Measurements from ENCODE around the gene NYAP1. TPM values are rescaled to one million over a fixed set of nuclear protein-coding genes. Genes with fewer than 3 reads are reported as not detected.
A peak's percentile ranks its signal among the peaks of the same experiment; 100 is the strongest.

The NYAP1 gene
- total RNA-seq, 2 experiments from 2014 or later: 0.10 to 0.98 TPM

DNA sequence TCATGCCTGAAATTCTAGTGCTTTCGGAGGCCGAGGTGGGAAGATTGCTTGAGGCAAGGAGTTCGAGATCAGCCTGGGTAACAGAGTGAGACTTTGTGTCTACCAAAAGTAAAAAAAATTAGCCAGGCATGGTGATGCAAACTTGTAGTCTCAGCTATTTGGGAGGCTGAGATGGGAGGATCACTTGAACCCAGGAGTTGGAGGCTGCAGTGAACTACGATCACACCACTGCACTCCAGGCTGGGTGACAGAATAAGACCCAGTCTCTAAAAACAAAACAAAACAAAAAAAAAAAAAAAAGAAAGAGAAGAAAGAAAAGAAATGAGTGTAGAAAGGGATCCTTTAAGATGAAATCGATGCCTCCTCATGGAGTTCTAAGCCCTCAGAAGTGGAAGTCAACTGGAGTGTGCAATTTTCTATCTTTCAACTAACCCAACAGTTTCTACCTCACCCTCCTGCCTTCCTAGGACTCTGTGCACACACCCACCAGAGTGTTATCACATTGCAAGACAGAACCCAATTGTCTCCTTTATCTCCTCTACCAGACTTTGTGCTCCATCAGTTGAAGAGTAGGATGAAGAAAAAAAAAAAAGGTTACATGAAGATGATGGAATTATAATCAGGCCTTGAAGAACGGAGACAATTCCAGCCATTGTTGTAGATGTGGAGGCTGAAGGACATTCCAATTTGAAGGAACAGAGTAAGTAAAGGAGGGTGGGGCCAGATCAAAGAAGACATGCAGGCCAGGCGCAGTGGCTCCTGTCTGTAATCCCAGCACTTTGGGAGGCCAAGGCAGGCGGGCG is 26.9 kb downstream of the NYAP1 start:
- Histone ChIP-seq H3K4me3 (ENCODE audit: low read depth, low read length, poor library complexity, severe bottlenecking) (no peak overlapping the region), H2AFZ (ENCODE audit: low read length) (no peak overlapping the region), H3K9me2 (ENCODE audit: insufficient read depth, low read length) (no peaks in the 10 kb centered on the region), H3K9me3 (ENCODE audit: low read length) (no peaks in the 10 kb centered on the region), H3K4me1 (ENCODE audit: insufficient read depth, low read length, poor library complexity, severe bottlenecking) (peaks cover 18% of the 10 kb centered on the region), H3K36me3 (ENCODE audit: insufficient read depth, low read length) (no peaks in the 10 kb centered on the region), H3K27ac (ENCODE audit: low read depth, low read length, poor library complexity, severe bottlenecking) (no peak overlapping the region), H4K20me1 (ENCODE audit: insufficient read depth, low read length) (no peaks in the 10 kb centered on the region), H3K79me2 (ENCODE audit: insufficient read depth, low read depth, low read length) (no peaks in the 10 kb centered on the region), H3K4me2 (ENCODE audit: low read length) (no peak overlapping the region)
- no peak for DNase-seq (ENCODE audit: low spot score)
- ChIA-PET POLR2A (no interaction called here), CTCF (ENCODE audit: unreplicated experiment) (no interaction called here)
- no TSS peak for BruUV-seq (replicated peaks)
- TF ChIP-seq CTCF (conservative IDR thresholded peaks at IDR 0.05; ENCODE audit: low read length) (no peak), EZH2phosphoT487 (IDR thresholded peaks at IDR 0.05; ENCODE audit: borderline replicate concordance, low read depth, low read length) (no peak)
- intact Hi-C loops (cut with micrococcal nuclease; ENCODE audit: unreplicated experiment): no loop called here

DNA sequence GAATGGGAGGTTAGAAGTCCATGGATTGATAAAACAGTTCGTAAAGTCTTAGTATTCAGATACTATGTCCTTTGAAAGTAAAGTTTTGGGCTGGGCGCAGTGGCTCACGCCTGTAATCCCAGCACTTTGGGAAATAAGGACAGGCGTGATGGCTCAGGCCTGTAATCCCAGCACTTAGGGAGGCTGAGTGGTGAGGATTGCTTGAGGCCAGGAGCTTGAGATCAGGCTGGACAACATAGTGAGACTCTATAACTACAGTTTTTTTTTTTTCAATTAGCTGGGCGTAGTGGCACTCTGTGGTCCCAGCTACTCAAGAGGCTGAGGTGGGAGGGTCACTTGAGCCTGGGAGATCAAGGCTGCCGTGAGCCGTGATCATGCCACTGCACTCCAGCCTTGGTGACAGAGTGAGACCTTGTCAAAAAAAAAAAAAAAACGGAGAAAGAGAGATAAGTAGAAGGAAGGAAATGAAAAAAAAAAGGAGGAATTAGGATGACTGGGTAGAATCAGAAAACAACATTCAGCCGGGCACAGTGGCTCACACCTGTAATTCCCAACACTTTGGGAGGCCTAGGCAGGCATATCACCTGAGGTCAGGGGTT is 29.6 kb downstream of the NYAP1 start:
- intact Hi-C loops (cut with micrococcal nuclease; ENCODE audit: unreplicated experiment): no loop called here
- H3K27ac ChIP-seq (ENCODE audit: low read depth, low read length, poor library complexity, severe bottlenecking): no peak overlapping the region
- no peaks in the 10 kb centered on the region for H3K36me3 ChIP-seq (ENCODE audit: insufficient read depth, low read length)
- no peak for DNase-seq (ENCODE audit: low spot score)
- ChIA-PET CTCF (ENCODE audit: unreplicated experiment) (interaction anchor here (0.6 kb wide), 1 partner anchor 31 kb away, joined by 4 read pairs; no protein-coding TSS in a partner anchor), POLR2A (interaction anchor here (0.6 to 0.7 kb wide), 3 partner anchors 14 to 1009 kb away, joined by 3 to 4 read pairs (median 3); partner anchors contain the start of gene ZKSCAN5)
- H3K79me2 ChIP-seq (ENCODE audit: insufficient read depth, low read depth, low read length): no peaks in the 10 kb centered on the region
- no peak overlapping the region for H3K4me2 ChIP-seq (ENCODE audit: low read length)
- H3K9me2 ChIP-seq (ENCODE audit: insufficient read depth, low read length): no peaks in the 10 kb centered on the region
- no peaks in the 10 kb centered on the region for H4K20me1 ChIP-seq (ENCODE audit: insufficient read depth, low read length)
- no peak overlapping the region for H3K4me3 ChIP-seq (ENCODE audit: low read depth, low read length, poor library complexity, severe bottlenecking)
- H3K9me3 ChIP-seq (ENCODE audit: low read length): no peaks in the 10 kb centered on the region
- peak overlapping the region; percentile 44; the same call in 1 of the 2 replicates for H2AFZ ChIP-seq (ENCODE audit: low read length)
- TF ChIP-seq CTCF (conservative IDR thresholded peaks at IDR 0.05; ENCODE audit: low read length): no peak
- TF ChIP-seq EZH2phosphoT487 (IDR thresholded peaks at IDR 0.05; ENCODE audit: borderline replicate concordance, low read depth, low read length): no peak
- no TSS peak for BruUV-seq (replicated peaks)
- H3K4me1 ChIP-seq (ENCODE audit: insufficient read depth, low read length, poor library complexity, severe bottlenecking): peaks cover 30% of the 10 kb centered on the region
